Keratinocyte (primary cell): Measurements from ENCODE around the gene EPYC. TPM values are rescaled to one million over a fixed set of nuclear protein-coding genes. Genes with fewer than 3 reads are reported as not detected.

Source experiments
- DNase-seq: peaks from one replicate; pipeline ENCODE4 v3.0.0-alpha.2; 2011; ENCODE audit warnings: low read depth, missing footprints, low spot score
- FAIRE-seq: peaks from 2 replicates; lab custom pipeline; 2011; peaks lifted over from hg19 to GRCh38; lab: Jason Lieb, UNC
- H2AFZ ChIP-seq: 2 replicates; pipeline ENCODE4 v1.6.0; 2012; ENCODE audit warnings: low read length, control low read depth, inconsistent platforms; ENCODE audit not compliant: control insufficient read depth
- H3K27ac ChIP-seq: 2 replicates; pipeline ENCODE4 v1.5.1; 2011; ENCODE audit warnings: low read length; ENCODE audit not compliant: control insufficient read depth, insufficient read depth
- H3K27me3 ChIP-seq: 3 replicates; pipeline ENCODE4 v1.6.0; 2011; ENCODE audit warnings: low read length; ENCODE audit not compliant: control insufficient read depth, insufficient read depth; ENCODE audit errors: extremely low read depth
- H3K36me3 ChIP-seq, 2 experiments: 2 replicates in 1 of 2; 3 replicates in 1 of 2; pipeline ENCODE4 v1.5.1; 2011; ENCODE audit warnings: low read length in 2 of 2, mild to moderate bottlenecking in 1 of 2; ENCODE audit not compliant: control insufficient read depth in 2 of 2, insufficient read depth in 2 of 2; ENCODE audit errors: extremely low read depth in 1 of 2
- H3K4me1 ChIP-seq: 3 replicates; pipeline ENCODE4 v1.5.1; 2011; ENCODE audit warnings: low read length; ENCODE audit not compliant: control insufficient read depth, insufficient read depth; ENCODE audit errors: extremely low read depth
- H3K4me2 ChIP-seq: 3 replicates; pipeline ENCODE4 v1.6.0; 2011; ENCODE audit warnings: low read depth, low read length; ENCODE audit not compliant: control insufficient read depth, insufficient read depth; ENCODE audit errors: extremely low read depth
- H3K4me3 ChIP-seq, 3 experiments: fragments of 200-600 bp in 1 of 3; sonication (generic) in 1 of 3; 2 replicates in 2 of 3; 3 replicates in 1 of 3; pipeline ENCODE4 v1.5.1; 2011 to 2016; ENCODE audit warnings: low read length in 3 of 3, mild to moderate bottlenecking in 3 of 3, control low read depth in 2 of 3, inconsistent platforms in 1 of 3, low read depth in 1 of 3, mixed read lengths in 1 of 3, mixed run types in 1 of 3, moderate library complexity in 1 of 3; ENCODE audit not compliant: control insufficient read depth in 2 of 3, insufficient read depth in 2 of 3; ENCODE audit errors: extremely low read depth in 1 of 3
- H3K79me2 ChIP-seq: 2 replicates; pipeline ENCODE4 v1.6.0; 2012; ENCODE audit warnings: low read length; ENCODE audit not compliant: control insufficient read depth, insufficient read depth
- H3K9ac ChIP-seq: 3 replicates; pipeline ENCODE4 v1.6.0; 2011; ENCODE audit warnings: low read length; ENCODE audit not compliant: control insufficient read depth, insufficient read depth; ENCODE audit errors: extremely low read depth
- H3K9me1 ChIP-seq: 3 replicates; pipeline ENCODE4 v1.6.0; 2011; ENCODE audit warnings: low read length; ENCODE audit not compliant: control insufficient read depth, insufficient read depth; ENCODE audit errors: extremely low read depth
- H3K9me3 ChIP-seq: 2 replicates; pipeline ENCODE4 v1.5.1; 2012; ENCODE audit warnings: low read depth, low read length; ENCODE audit not compliant: control insufficient read depth
- H4K20me1 ChIP-seq: 3 replicates; pipeline ENCODE4 v1.6.0; 2011; ENCODE audit warnings: low read length; ENCODE audit not compliant: control insufficient read depth, insufficient read depth; ENCODE audit errors: extremely low read depth
- CTCF ChIP-seq, 3 experiments: IDR thresholded peaks in 1 of 3; conservative IDR thresholded peaks in 1 of 3; optimal IDR thresholded peaks in 1 of 3; 2 replicates in 2 of 3; 3 replicates in 1 of 3; pipeline versions ENCODE3 to v1.5.1; 2011; ENCODE audit warnings: low read length in 3 of 3, mild to moderate bottlenecking in 3 of 3, moderate library complexity in 2 of 3, control low read depth in 1 of 3, inconsistent platforms in 1 of 3; ENCODE audit not compliant: insufficient read depth in 2 of 3; ENCODE audit errors: extremely low read depth in 1 of 3
- EZH2 ChIP-seq: IDR thresholded peaks from one replicate; pipeline ENCODE4 v1.6.1; 2012; ENCODE audit warnings: inconsistent platforms, mild to moderate bottlenecking, low read length, moderate library complexity
- dilution Hi-C: fragments of 300-500 bp; cut with MboI; formaldehyde crosslinking; loops from one replicate; pipeline ENCODE4 v1.7.0; 2020; ENCODE audit warnings: low sequenced_read_pairs; ENCODE audit not compliant: extremely low pct_ligation_motif_present
- polyA plus RNA-seq, 5 experiments: library from polyadenylated mRNA; depleted of rRNA in 3 of 5; stranded (reverse) in 3 of 5; stranded (forward) in 1 of 5; unstranded in 1 of 5; fragments of >200 nt; gene quantifications; 1 replicate in 1 of 5; 2 replicates in 3 of 5; 3 replicates in 1 of 5; pipeline versions ENCODE4 v1.2.1 to v1.2.3, GENCODE V29; 2011 to 2012; ENCODE audit warnings: missing spikeins in 2 of 5, low read depth in 1 of 5, low replicate concordance in 1 of 5

Gene EPYC
- polyA plus RNA-seq, 1 donor (not counting 4 experiments of a cell fraction or from before 2014, with no cell fraction given) = not detected

GRCh38 chr12:91052026-91052425 is 47.3 kb upstream of the EPYC start:
- no peaks in the 10 kb centered on the region for H3K27me3 ChIP-seq
- H3K36me3 ChIP-seq = no peaks in the 10 kb centered on the region
- H3K4me3 ChIP-seq = no peak overlapping the region
- no peaks in the 10 kb centered on the region for H3K4me1 ChIP-seq
- H3K4me2 ChIP-seq = no peak overlapping the region
- no peak overlapping the region for H2AFZ ChIP-seq
- H3K9me1 ChIP-seq = no peaks in the 10 kb centered on the region
- H3K79me2 ChIP-seq = no peaks in the 10 kb centered on the region
- no peaks in the 10 kb centered on the region for H3K9me3 ChIP-seq
- H3K27ac ChIP-seq = no peak overlapping the region
- no peaks in the 10 kb centered on the region for H4K20me1 ChIP-seq
- DNase-seq = no peak
- dilution Hi-C loops = no loop called here
- TF ChIP-seq CTCF (optimal IDR thresholded peaks at IDR 0.05 in 1 of 3, IDR thresholded peaks at IDR 0.05 in 1 of 3, conservative IDR thresholded peaks at IDR 0.05 in 1 of 3; ENCODE audit: extremely low read depth in 1 of 3, insufficient read depth in 2 of 3, low read length in 3 of 3) = no peak
- TF ChIP-seq EZH2 = no peak
- H3K9ac ChIP-seq = no peak overlapping the region
- FAIRE-seq = no peak

GRCh38 chr12:91044586-91044985 is 39.8 kb upstream of the EPYC start:
- Histone ChIP-seq H4K20me1 (no peaks in the 10 kb centered on the region), H3K9me3 (no peaks in the 10 kb centered on the region), H3K79me2 (no peaks in the 10 kb centered on the region), H2AFZ (no peak overlapping the region), H3K27me3 (no peaks in the 10 kb centered on the region), H3K4me2 (no peak overlapping the region), H3K9me1 (no peaks in the 10 kb centered on the region), H3K27ac (no peak overlapping the region), H3K4me3 (no peak overlapping the region), H3K4me1 (no peaks in the 10 kb centered on the region), H3K36me3 (no peaks in the 10 kb centered on the region), H3K9ac (no peak overlapping the region)
- FAIRE-seq = no peak
- no peak for DNase-seq
- dilution Hi-C loops = no loop called here
- TF ChIP-seq CTCF (optimal IDR thresholded peaks at IDR 0.05 in 1 of 3, IDR thresholded peaks at IDR 0.05 in 1 of 3, conservative IDR thresholded peaks at IDR 0.05 in 1 of 3; ENCODE audit: extremely low read depth in 1 of 3, insufficient read depth in 2 of 3, low read length in 3 of 3) = no peak
- TF ChIP-seq EZH2 = no peak
